ENCODE data around the gene ASS1.
"Not testable (repeated sequence)": the region's sequence is repeated elsewhere in the genome, so short reads cannot be mapped to it uniquely, and the experiment has no call there.

Gene ASS1

GRCh38 chr9:130444565-130445221 lies at the start of gene ASS1:
TSS of gene ASS1 (plus strand) at chr9:130444961. CDS start at chr9:130452229, 7,268 bp downstream.
- no peaks in the 10 kb centered on the region for H3K36me3 ChIP-seq (ENCODE audit: control insufficient read depth, insufficient read depth, low read length)
- H3K27me3 ChIP-seq (ENCODE audit: control insufficient read depth, insufficient read depth, low read length) = peaks cover 2% of the 10 kb centered on the region; the same call in 1 of the 2 replicates
- WGBS (ENCODE audit: insufficient coverage, insufficient read length) = no CpG with 5 or more reads among the region's 66 CpGs
- H3K27ac ChIP-seq (ENCODE audit: low read length) = no peak within 1 kb of the TSS
- H3K4me1 ChIP-seq (ENCODE audit: control insufficient read depth, insufficient read depth, low read length) = peaks cover 18% of the 10 kb centered on the region
- H3K9me3 ChIP-seq (ENCODE audit: control insufficient read depth, insufficient read depth, low read length) = no peaks in the 10 kb centered on the region
- no peak for DNase-seq (ENCODE audit: low read depth, low spot score)
- peak within 1 kb of the TSS; percentile 61; the same call in 1 of the 2 replicates for H3K4me3 ChIP-seq (ENCODE audit: low read length)

- no peaks in the 10 kb centered on the region for H3K27me3 ChIP-seq (ENCODE audit: control insufficient read depth, insufficient read depth, low read length)
- WGBS (ENCODE audit: insufficient coverage, insufficient read length) = no CpG with 5 or more reads among the region's 26 CpGs
- no peaks in the 10 kb centered on the region for H3K9me3 ChIP-seq (ENCODE audit: control insufficient read depth, insufficient read depth, low read length)
- H3K4me3 ChIP-seq (ENCODE audit: low read length) = no peak overlapping the region
- H3K4me1 ChIP-seq (ENCODE audit: control insufficient read depth, insufficient read depth, low read length) = peaks cover 2% of the 10 kb centered on the region; the same call in 1 of the 2 replicates
- no peaks in the 10 kb centered on the region for H3K36me3 ChIP-seq (ENCODE audit: control insufficient read depth, insufficient read depth, low read length)
- no peak for DNase-seq (ENCODE audit: low read depth, low spot score)
- H3K27ac ChIP-seq (ENCODE audit: low read length) = no peak overlapping the region
Observed at GRCh38 chr9:130395810-130396435, 48.8 kb upstream of the ASS1 start.

GRCh38 chr9:130396581-130396980 lies 48.2 kb upstream of the ASS1 start:
- Histone ChIP-seq H3K36me3 (ENCODE audit: control insufficient read depth, insufficient read depth, low read length) (no peaks in the 10 kb centered on the region), H3K27me3 (ENCODE audit: control insufficient read depth, insufficient read depth, low read length) (no peaks in the 10 kb centered on the region), H3K9me3 (ENCODE audit: control insufficient read depth, insufficient read depth, low read length) (no peaks in the 10 kb centered on the region), H3K4me1 (ENCODE audit: control insufficient read depth, insufficient read depth, low read length) (no peaks in the 10 kb centered on the region), H3K27ac (ENCODE audit: low read length) (no peak overlapping the region), H3K4me3 (ENCODE audit: low read length) (no peak overlapping the region)
- DNase-seq (ENCODE audit: low read depth, low spot score) = no peak
- WGBS (ENCODE audit: insufficient coverage, insufficient read length) = no CpG with 5 or more reads among the region's 4 CpGs

- WGBS (ENCODE audit: insufficient coverage, insufficient read length) = no CpG with 5 or more reads among the region's 17 CpGs
Observed at GRCh38 chr9:130398487-130399240, 46.1 kb upstream of the ASS1 start.

GRCh38 chr9:130399768-130400167 lies 45.0 kb upstream of the ASS1 start:
- Histone ChIP-seq H3K4me1 (ENCODE audit: control insufficient read depth, insufficient read depth, low read length) (no peaks in the 10 kb centered on the region), H3K9me3 (ENCODE audit: control insufficient read depth, insufficient read depth, low read length) (no peaks in the 10 kb centered on the region), H3K36me3 (ENCODE audit: control insufficient read depth, insufficient read depth, low read length) (no peaks in the 10 kb centered on the region), H3K4me3 (ENCODE audit: low read length) (no peak overlapping the region), H3K27me3 (ENCODE audit: control insufficient read depth, insufficient read depth, low read length) (no peaks in the 10 kb centered on the region), H3K27ac (ENCODE audit: low read length) (no peak overlapping the region)
- no CpG with 5 or more reads among the region's 8 CpGs for WGBS (ENCODE audit: insufficient coverage, insufficient read length)
- DNase-seq (ENCODE audit: low read depth, low spot score) = no peak

More at GRCh38 chr9:130398487-130399240, 46.1 kb upstream of the ASS1 start:
- Histone ChIP-seq H3K27ac (ENCODE audit: low read length) (no peak overlapping the region), H3K4me3 (ENCODE audit: low read length) (no peak overlapping the region), H3K27me3 (ENCODE audit: control insufficient read depth, insufficient read depth, low read length) (no peaks in the 10 kb centered on the region), H3K9me3 (ENCODE audit: control insufficient read depth, insufficient read depth, low read length) (no peaks in the 10 kb centered on the region), H3K36me3 (ENCODE audit: control insufficient read depth, insufficient read depth, low read length) (no peaks in the 10 kb centered on the region), H3K4me1 (ENCODE audit: control insufficient read depth, insufficient read depth, low read length) (no peaks in the 10 kb centered on the region)
- no peak for DNase-seq (ENCODE audit: low read depth, low spot score)

- H3K27me3 ChIP-seq (ENCODE audit: control insufficient read depth, insufficient read depth, low read length) = no peaks in the 10 kb centered on the region
- H3K4me1 ChIP-seq (ENCODE audit: control insufficient read depth, insufficient read depth, low read length) = no peaks in the 10 kb centered on the region
- no peak overlapping the region for H3K27ac ChIP-seq (ENCODE audit: low read length)
- H3K36me3 ChIP-seq (ENCODE audit: control insufficient read depth, insufficient read depth, low read length) = no peaks in the 10 kb centered on the region
- DNase-seq (ENCODE audit: low read depth, low spot score) = no peak
- H3K9me3 ChIP-seq (ENCODE audit: control insufficient read depth, insufficient read depth, low read length) = no peaks in the 10 kb centered on the region
- no CpG with 5 or more reads among the region's 8 CpGs for WGBS (ENCODE audit: insufficient coverage, insufficient read length)
- H3K4me3 ChIP-seq (ENCODE audit: low read length) = no peak overlapping the region
Observed at GRCh38 chr9:130400870-130401269, 43.9 kb upstream of the ASS1 start.

- WGBS (ENCODE audit: insufficient coverage, insufficient read length) = no CpG with 5 or more reads among the region's 3 CpGs
- H3K27me3 ChIP-seq (ENCODE audit: control insufficient read depth, insufficient read depth, low read length) = not testable (repeated sequence)
Observed at GRCh38 chr9:130401742-130402141, 43.0 kb upstream of the ASS1 start.

GRCh38 chr9:130402243-130402642 lies 42.5 kb upstream of the ASS1 start:
- H3K27ac ChIP-seq (ENCODE audit: low read length) = no peak overlapping the region
- H3K9me3 ChIP-seq (ENCODE audit: control insufficient read depth, insufficient read depth, low read length) = no peaks in the 10 kb centered on the region
- no peak for DNase-seq (ENCODE audit: low read depth, low spot score)
- H3K4me1 ChIP-seq (ENCODE audit: control insufficient read depth, insufficient read depth, low read length) = no peaks in the 10 kb centered on the region
- no CpG with 5 or more reads among the region's 3 CpGs for WGBS (ENCODE audit: insufficient coverage, insufficient read length)
- no peak overlapping the region for H3K4me3 ChIP-seq (ENCODE audit: low read length)
- H3K27me3 ChIP-seq (ENCODE audit: control insufficient read depth, insufficient read depth, low read length) = no peaks in the 10 kb centered on the region
- no peaks in the 10 kb centered on the region for H3K36me3 ChIP-seq (ENCODE audit: control insufficient read depth, insufficient read depth, low read length)

More at GRCh38 chr9:130401742-130402141, 43.0 kb upstream of the ASS1 start:
- not testable (repeated sequence) for H3K9me3 ChIP-seq (ENCODE audit: control insufficient read depth, insufficient read depth, low read length); DNase-seq (ENCODE audit: low read depth, low spot score); H3K27ac ChIP-seq (ENCODE audit: low read length); H3K4me1 ChIP-seq (ENCODE audit: control insufficient read depth, insufficient read depth, low read length); H3K4me3 ChIP-seq (ENCODE audit: low read length); H3K36me3 ChIP-seq (ENCODE audit: control insufficient read depth, insufficient read depth, low read length)

GRCh38 chr9:130402645-130403440 lies 41.9 kb upstream of the ASS1 start:
- Histone ChIP-seq H3K27me3 (ENCODE audit: control insufficient read depth, insufficient read depth, low read length) (no peaks in the 10 kb centered on the region), H3K9me3 (ENCODE audit: control insufficient read depth, insufficient read depth, low read length) (no peaks in the 10 kb centered on the region), H3K27ac (ENCODE audit: low read length) (no peak overlapping the region), H3K4me1 (ENCODE audit: control insufficient read depth, insufficient read depth, low read length) (no peaks in the 10 kb centered on the region), H3K36me3 (ENCODE audit: control insufficient read depth, insufficient read depth, low read length) (no peaks in the 10 kb centered on the region), H3K4me3 (ENCODE audit: low read length) (no peak overlapping the region)
- no CpG with 5 or more reads among the region's 28 CpGs for WGBS (ENCODE audit: insufficient coverage, insufficient read length)
- DNase-seq (ENCODE audit: low read depth, low spot score) = no peak

Data from iPS DF 6.9 (cell line).